ENCODE measurements around the gene SULT1A3. TPM values are rescaled to one million over a fixed set of nuclear protein-coding genes. Genes with fewer than 3 reads are reported as not detected.
"Not testable (repeated sequence)": the region's sequence is repeated elsewhere in the genome, so short reads cannot be mapped to it uniquely, and the experiment has no call there.

SULT1A3 gene
- total and polyA plus RNA-seq, 12 donors: 0.59 to 35.0 (median 6.7) TPM

DNA sequence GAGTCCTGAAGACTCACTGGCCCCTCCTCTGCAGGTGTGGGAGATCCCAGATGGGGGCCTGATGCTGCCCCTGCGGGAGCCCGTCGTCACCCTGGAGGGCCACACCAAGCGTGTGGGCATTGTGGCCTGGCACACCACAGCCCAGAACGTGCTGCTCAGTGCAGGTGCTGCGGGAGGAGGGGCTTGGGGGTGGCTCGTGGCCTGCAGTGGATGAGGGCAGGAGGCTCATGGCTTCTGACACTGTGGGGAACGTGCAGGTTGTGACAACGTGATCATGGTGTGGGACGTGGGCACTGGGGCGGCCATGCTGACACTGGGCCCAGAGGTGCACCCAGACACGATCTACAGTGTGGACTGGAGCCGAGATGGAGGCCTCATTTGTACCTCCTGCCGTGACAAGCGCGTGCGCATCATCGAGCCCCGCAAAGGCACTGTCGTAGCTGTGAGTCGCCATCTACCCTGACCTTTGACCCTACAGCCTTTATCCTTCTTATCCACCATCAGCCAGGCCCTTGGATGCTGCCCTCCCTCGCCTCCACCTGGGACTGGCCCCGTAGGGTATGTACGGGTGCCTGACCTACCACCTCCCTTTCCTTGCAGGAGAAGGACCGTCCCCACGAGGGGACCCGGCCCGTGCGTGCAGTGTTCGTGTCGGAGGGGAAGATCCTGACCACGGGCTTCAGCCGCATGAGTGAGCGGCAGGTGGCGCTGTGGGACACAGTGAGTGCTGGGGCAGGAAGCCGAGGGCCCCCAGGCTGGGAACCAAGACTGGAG, 12.1 kb upstream of the SULT1A3 start:
- TF ChIP-seq, protein P1, sequence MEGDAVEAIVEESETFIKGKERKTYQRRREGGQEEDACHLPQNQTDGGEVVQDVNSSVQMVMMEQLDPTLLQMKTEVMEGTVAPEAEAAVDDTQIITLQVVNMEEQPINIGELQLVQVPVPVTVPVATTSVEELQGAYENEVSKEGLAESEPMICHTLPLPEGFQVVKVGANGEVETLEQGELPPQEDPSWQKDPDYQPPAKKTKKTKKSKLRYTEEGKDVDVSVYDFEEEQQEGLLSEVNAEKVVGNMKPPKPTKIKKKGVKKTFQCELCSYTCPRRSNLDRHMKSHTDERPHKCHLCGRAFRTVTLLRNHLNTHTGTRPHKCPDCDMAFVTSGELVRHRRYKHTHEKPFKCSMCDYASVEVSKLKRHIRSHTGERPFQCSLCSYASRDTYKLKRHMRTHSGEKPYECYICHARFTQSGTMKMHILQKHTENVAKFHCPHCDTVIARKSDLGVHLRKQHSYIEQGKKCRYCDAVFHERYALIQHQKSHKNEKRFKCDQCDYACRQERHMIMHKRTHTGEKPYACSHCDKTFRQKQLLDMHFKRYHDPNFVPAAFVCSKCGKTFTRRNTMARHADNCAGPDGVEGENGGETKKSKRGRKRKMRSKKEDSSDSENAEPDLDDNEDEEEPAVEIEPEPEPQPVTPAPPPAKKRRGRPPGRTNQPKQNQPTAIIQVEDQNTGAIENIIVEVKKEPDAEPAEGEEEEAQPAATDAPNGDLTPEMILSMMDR (IDR thresholded peaks at IDR 0.05): peak; percentile 37 to 84 (median 72)
- DNase-seq (peak; percentile 66 to 81), ATAC-seq (peak in 2 of 8 donors; percentile 15 to 45)
- H3K4me1 ChIP-seq: peaks cover 0 to 50% (median 10%) of the 10 kb centered on the region in 9 donors
- peak overlapping the region in 3 of 10 donors; percentile 8 to 71 (median 12) for H3K4me3 ChIP-seq
- intact Hi-C loops (cut with DNase I): no loop called here
- peaks cover 0 to 31% (median 0%) of the 10 kb centered on the region in 9 donors for H3K36me3 ChIP-seq
- no peaks in the 10 kb centered on the region for H3K9me3 ChIP-seq
- peak overlapping the region in 2 of 10 donors; percentile 48 to 96 for H3K27ac ChIP-seq
- WGBS, 2 donors: 60 to 65% methylated on average over 36 of the region's 36 CpGs
- no peaks in the 10 kb centered on the region for H3K27me3 ChIP-seq

DNA sequence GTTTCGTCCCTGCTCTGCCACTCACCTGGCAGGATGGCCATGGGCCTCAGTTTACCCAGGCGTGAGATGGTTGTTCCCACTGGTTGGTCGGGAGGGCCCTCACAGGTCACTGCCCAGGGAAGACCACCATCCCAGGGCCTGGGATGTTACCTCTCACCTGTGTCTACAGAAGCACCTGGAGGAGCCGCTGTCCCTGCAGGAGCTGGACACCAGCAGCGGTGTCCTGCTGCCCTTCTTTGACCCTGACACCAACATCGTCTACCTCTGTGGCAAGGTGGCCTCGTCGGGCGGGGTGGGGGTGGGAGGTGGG, 11.5 kb upstream of the SULT1A3 start:
- H3K4me1 ChIP-seq: peaks cover 0 to 45% (median 10%) of the 10 kb centered on the region in 9 donors
- DNase-seq (no peak), ATAC-seq (no peak)
- H3K9me3 ChIP-seq: no peaks in the 10 kb centered on the region
- WGBS, 2 donors: 72 to 80% methylated on average over 9 of the region's 9 CpGs
- peak overlapping the region in 1 of 10 donors; percentile 71 for H3K4me3 ChIP-seq
- H3K27me3 ChIP-seq: no peaks in the 10 kb centered on the region
- TF ChIP-seq, protein P1 (IDR thresholded peaks at IDR 0.05): peak in 2 of 9 donors; percentile 6 to 8
- peaks cover 0 to 31% (median 0%) of the 10 kb centered on the region in 9 donors for H3K36me3 ChIP-seq
- intact Hi-C loops (cut with DNase I): no loop called here
- peak overlapping the region in 1 of 10 donors; percentile 96 for H3K27ac ChIP-seq

DNA sequence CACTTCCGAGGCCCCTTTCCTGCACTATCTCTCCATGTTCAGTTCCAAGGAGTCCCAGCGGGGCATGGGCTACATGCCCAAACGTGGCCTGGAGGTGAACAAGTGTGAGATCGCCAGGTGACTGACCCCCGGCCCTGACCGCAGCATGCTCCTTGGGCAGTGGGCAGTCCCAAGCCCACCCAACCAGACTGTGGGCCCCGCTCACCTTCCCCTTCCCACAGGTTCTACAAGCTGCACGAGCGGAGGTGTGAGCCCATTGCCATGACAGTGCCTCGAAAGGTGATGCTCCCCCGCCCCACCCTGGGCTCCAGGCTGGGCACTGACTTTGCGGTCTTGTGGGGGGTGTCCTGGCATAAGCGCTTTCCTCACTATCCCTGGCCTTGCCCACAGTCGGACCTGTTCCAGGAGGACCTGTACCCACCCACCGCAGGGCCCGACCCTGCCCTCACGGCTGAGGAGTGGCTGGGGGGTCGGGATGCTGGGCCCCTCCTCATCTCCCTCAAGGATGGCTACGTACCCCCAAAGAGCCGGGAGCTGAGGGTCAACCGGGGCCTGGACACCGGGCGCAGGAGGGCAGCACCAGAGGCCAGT, 11.0 kb upstream of the SULT1A3 start:
- H3K4me1 ChIP-seq: peaks cover 0 to 42% (median 10%) of the 10 kb centered on the region in 9 donors
- TF ChIP-seq, protein P1 (IDR thresholded peaks at IDR 0.05): no peak
- 92 to 96% methylated on average over 23 of the region's 23 CpGs for WGBS, 2 donors
- H3K9me3 ChIP-seq: no peaks in the 10 kb centered on the region
- peak overlapping the region in 1 of 10 donors; percentile 71 for H3K4me3 ChIP-seq
- H3K27ac ChIP-seq: peak overlapping the region in 1 of 10 donors; percentile 96
- H3K27me3 ChIP-seq: no peaks in the 10 kb centered on the region
- H3K36me3 ChIP-seq: peaks cover 0 to 31% (median 0%) of the 10 kb centered on the region in 9 donors
- ATAC-seq (no peak), DNase-seq (peak in 1 of 2 donors; percentile 8)
- intact Hi-C loops (cut with DNase I): no loop called here

DNA sequence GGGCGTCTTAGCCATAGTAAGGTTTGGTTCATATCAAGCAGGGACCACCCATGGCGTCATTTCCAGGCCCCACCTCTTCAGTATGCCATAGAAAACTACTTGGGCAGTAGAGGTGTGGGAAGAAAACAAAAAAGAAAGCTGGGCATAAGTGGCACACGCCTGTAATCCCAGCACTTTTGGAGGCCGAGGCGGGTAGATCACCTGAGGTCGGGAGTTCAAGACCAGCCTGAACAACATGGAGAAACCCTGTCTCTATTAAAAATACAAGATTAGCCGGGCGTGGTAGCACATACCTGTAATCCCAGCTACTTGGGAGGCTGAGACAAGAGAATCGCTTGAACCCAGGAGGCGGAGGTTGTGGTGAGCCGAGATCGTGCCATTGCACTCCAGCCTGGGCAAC, 7.9 kb upstream of the SULT1A3 start:
- intact Hi-C loops (cut with DNase I); H3K9me3 ChIP-seq; H3K27ac ChIP-seq; DNase-seq; H3K27me3 ChIP-seq; H3K4me3 ChIP-seq; ATAC-seq: not testable (repeated sequence)
- WGBS, 2 donors: 98% methylated on average over 4 of the region's 12 CpGs
- Histone ChIP-seq H3K4me1 (peaks cover 0 to 19% (median 0%) of the 10 kb centered on the region in 9 donors), H3K36me3 (peaks cover 0 to 22% (median 0%) of the 10 kb centered on the region in 9 donors)

DNA sequence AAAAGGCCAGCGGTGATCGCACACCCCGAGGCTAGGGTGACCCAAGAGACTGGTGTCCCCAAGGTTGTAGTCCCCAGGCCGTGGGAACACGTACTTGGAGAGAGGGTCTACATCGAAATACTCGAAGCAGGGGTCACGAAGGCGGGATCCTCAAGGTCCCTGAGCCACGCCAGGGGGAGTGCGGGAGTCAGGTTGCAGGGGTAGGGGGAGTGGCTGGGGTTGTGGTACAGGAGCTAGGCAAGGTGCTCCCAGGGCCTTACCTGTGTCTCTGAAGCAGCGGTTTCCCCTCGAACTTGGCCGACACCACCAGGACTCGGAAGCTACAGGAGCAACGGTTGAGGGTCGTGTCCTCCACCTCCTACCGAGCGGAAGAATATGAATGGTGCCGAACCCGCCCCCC, 6.0 kb upstream of the SULT1A3 start:
- peak in 6 of 8 donors; percentile 18 to 34 (median 27) for ATAC-seq
- H3K27me3 ChIP-seq; intact Hi-C loops (cut with DNase I); H3K4me3 ChIP-seq; H3K4me1 ChIP-seq; H3K27ac ChIP-seq; H3K36me3 ChIP-seq; DNase-seq; H3K9me3 ChIP-seq: not testable (repeated sequence)
- no CpG with 5 or more reads among the region's 21 CpGs for WGBS, 2 donors

DNA sequence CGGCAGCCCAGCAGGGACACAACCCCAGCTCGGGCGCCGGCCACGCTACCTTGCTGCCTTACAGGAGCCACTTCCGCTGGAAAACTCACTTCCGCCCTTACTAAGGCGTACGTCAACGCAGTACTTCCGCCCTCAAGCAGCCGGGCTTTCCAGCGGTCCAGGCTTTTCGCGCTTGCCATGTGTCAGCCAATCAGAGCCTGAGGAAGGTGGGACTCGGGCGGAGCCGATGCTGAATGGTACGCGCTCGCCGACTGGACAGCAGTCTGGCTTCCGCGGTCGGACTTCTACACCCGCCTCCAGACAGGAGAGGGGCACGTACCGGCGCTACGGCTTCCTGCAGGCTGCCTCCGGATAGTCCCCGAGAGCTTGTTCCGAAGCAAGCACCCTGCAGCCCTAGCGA, 5.4 kb upstream of the SULT1A3 start, which contains the start of the genes BOLA2B and SLX1A:
BOLA2B (minus strand) TSS at position 52 of the 400 bp plus-strand sequence. CDS start 71 bp downstream, outside the sequence.
SLX1A (plus strand) TSS at position 261 of the 400 bp plus-strand sequence. CDS start 210 bp downstream, outside the sequence.
- no CpG with 5 or more reads among the region's 34 CpGs for WGBS, 2 donors
- H3K27ac ChIP-seq: peak within 1 kb of the TSS in 3 of 10 donors; percentile 50 to 62 (median 53)
- DNase-seq; H3K27me3 ChIP-seq; H3K36me3 ChIP-seq; H3K4me1 ChIP-seq; H3K9me3 ChIP-seq; intact Hi-C loops (cut with DNase I): not testable (repeated sequence)
- ATAC-seq: peak; percentile 95 to 98 (median 97)
- peak within 1 kb of the TSS in 9 of 10 donors; percentile 36 to 54 (median 51) for H3K4me3 ChIP-seq

DNA sequence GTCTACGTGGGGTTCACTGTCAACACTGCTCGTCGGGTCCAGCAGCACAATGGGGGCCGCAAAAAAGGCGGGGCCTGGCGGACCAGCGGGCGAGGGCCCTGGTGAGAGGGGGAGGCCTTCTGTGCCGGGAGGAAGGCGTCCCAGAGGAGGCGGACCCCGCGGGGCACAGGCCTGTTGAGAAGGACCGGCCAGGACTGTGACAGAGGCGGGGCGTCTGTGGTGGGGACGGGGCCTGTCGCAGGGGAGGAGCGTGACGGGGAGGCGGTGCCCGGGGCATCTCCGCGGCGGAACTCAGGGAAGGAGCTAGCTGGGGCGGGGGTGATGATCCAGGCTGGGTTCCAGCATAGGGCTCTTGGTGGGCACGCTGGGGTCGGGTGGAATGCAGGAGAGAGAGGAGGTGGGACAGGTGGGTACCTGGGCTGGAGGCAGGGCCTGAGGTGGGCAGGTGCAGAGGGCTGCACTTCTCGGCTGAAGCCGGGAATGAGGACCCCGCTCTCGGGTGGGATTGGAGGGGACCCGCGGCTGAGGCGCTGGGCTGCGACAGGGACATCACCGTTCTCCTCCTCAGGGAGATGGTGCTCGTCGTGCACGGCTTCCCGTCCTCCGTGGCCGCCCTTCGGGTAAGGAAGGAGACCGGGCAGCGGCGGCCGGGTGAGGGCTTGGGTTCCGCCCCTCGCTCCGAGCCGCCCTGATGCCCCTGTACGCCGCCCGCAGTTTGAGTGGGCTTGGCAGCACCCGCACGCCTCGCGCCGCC, 4.7 kb upstream of the SULT1A3 start:
- 3 to 6% methylated on average over 14 to 16 of the region's 60 CpGs for WGBS, 2 donors
- intact Hi-C loops (cut with DNase I): not testable (repeated sequence)

More for the DNA sequence above, 4.7 kb upstream of the SULT1A3 start:
- H3K4me1 ChIP-seq, H3K27me3 ChIP-seq, H3K36me3 ChIP-seq, H3K9me3 ChIP-seq, DNase-seq: not testable (repeated sequence)
- Histone ChIP-seq H3K4me3 (peak overlapping the region in 9 of 10 donors; percentile 36 to 54 (median 51)), H3K27ac (peak overlapping the region in 3 of 10 donors; percentile 50 to 62 (median 53))
- ATAC-seq: peak; percentile 80 to 87 (median 84)
